ENCODE measurements around the gene SPEM3. TPM values are rescaled to one million over a fixed set of nuclear protein-coding genes. Genes with fewer than 3 reads are reported as not detected.

SPEM3 gene
- total and polyA plus RNA-seq, 2 of the 13 experiments (the other 11 are each of a cell fraction or from before 2014, with no cell fraction given), result not detected

DNA sequence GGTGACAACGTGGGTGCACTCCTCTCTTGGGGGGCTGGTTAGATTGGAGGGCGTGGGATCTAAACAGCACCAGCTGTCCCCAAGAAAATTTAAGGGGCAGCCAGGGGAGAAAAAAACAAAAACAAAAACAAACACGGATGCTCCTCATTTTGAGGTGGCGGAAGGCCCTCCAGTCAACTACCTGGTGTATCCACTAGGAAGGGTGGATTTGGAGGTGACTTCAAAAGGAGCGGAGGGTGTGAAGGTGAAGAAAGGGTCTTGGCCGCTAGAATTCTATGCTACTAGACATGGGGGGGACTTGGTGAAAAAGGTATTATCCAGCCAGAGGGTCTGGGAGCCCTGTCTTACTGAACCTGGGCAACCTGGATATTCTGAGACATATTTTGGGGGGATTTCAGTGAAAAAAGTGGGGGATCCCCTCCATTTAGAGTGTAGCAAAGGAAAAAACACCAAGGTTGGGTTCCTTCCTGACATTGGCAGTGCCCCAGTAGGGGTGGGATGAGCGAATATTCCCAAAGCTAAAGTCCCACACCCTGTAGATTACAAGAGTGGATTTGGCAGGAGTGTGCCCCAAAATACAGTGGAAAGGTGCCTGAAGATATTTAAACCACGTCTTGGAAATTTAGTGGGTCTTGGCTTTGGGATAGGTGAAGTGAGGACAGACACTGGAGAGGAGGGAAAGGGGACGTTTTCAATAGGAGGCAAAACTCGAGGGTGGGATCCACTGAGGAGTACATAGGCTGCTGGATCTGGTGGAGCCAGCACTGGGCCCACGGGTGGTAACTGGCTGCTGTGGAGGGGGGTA lies 10.2 kb downstream of the SPEM3 start (continued):
- TF ChIP-seq ZNF512B (CRISPR knock-in tag; IDR thresholded peaks at IDR 0.05; ENCODE audit: borderline replicate concordance) (no peak), ZNF180 (CRISPR knock-in tag; IDR thresholded peaks at IDR 0.05; ENCODE audit: borderline replicate concordance, low read depth) (no peak)

- ATAC-seq, result peak; percentile 8; the same call in 2 of the 3 replicates
- no peak within 1 kb of the TSS for H2AFZ ChIP-seq (ENCODE audit: low read length)
- H3K4me3 ChIP-seq (replicated peaks in 1 of 3; ENCODE audit: insufficient read depth in 1 of 3, low read depth in 2 of 3, low read length in 3 of 3), result peak within 1 kb of the TSS; percentile 60 to 80 (median 73)
- peak within 1 kb of the TSS; percentile 36 for H3K27ac ChIP-seq (ENCODE audit: extremely low read length, insufficient read depth, low read length)
- H3K4me1 ChIP-seq (ENCODE audit: insufficient read depth, low read length), result peaks cover 60% of the 10 kb centered on the region
- no peaks in the 10 kb centered on the region for H3K36me3 ChIP-seq (replicated peaks in 1 of 2; ENCODE audit: control insufficient read depth in 1 of 2, insufficient read depth in 2 of 2, low read length in 2 of 2)
- no TSS peak for BruUV-seq (replicated peaks)
- peak within 1 kb of the TSS; percentile 68 for H3K9ac ChIP-seq (ENCODE audit: insufficient read depth, low read depth, low read length)
- POLR2A ChIA-PET, result interaction anchor here (1.2 to 2.8 kb wide), 3 partner anchors 36 to 110 kb away, joined by 3 to 21 read pairs (median 7); partner anchors contain the start of genes NEURL4 and TMEM256
- 0% methylated on average over 8 of the region's 50 CpGs for WGBS (ENCODE audit: low lambda C conversion rate)
- peaks cover 6 to 27% of the 10 kb centered on the region in 2 experiments; a peak in 4 of 5 replicates for H3K27me3 ChIP-seq (ENCODE audit: control insufficient read depth in 1 of 2, insufficient read depth in 2 of 2, low read length in 2 of 2)
- CTCF ChIA-PET (ENCODE audit: low intra/inter-chr PET ratio, low total read pairs), result no interaction called here
- H4K20me1 ChIP-seq (ENCODE audit: insufficient read depth, low read length), result no peaks in the 10 kb centered on the region
- FAIRE-seq, result no peak
- intact Hi-C loops (cut with micrococcal nuclease; ENCODE audit: unreplicated experiment), result no loop called here
- H3K9me3 ChIP-seq (ENCODE audit: low read length), result no peaks in the 10 kb centered on the region
- no peak for DNase-seq (ENCODE audit: low spot score)
- in situ Hi-C loops (cut with HindIII; ENCODE audit: extremely low pct_ligation_motif_present, low pct_unique_long_range_greater_than_20kb), result loop anchor here (5.0 kb wide), 2 partner anchors 38 to 82 kb away; partner anchors contain the start of genes TMEM95 and ZBTB4
- peak within 1 kb of the TSS; percentile 94 for H3K4me2 ChIP-seq (ENCODE audit: low read depth, low read length)
- no peaks in the 10 kb centered on the region for H3K79me2 ChIP-seq (ENCODE audit: insufficient read depth, low read length)
- peak; percentile 31; the same call in 1 of the 2 replicates for TF ChIP-seq TAF1 (CRISPR knock-in tag; IDR thresholded peaks at IDR 0.05)
- TF ChIP-seq SPEN (CRISPR knock-in tag; IDR thresholded peaks at IDR 0.05; ENCODE audit: low read depth), result 0 out of 2 replicates have a peak, but pooled peaks have one; percentile 14
- TF ChIP-seq RBFOX2 (IDR thresholded peaks at IDR 0.05; ENCODE audit: low read depth, low read length), result peak; percentile 72
- TF ChIP-seq ZBTB7B (CRISPR knock-in tag; IDR thresholded peaks at IDR 0.05), result peak; percentile 57; the same call in 1 of the 2 replicates
- peak; percentile 71 for TF ChIP-seq POLR2G (IDR thresholded peaks at IDR 0.05; ENCODE audit: low read depth, low read length)
- no peak for TF ChIP-seq ZNF501 (CRISPR knock-in tag; IDR thresholded peaks at IDR 0.05)
- TF ChIP-seq KMT2B (CRISPR knock-in tag; IDR thresholded peaks at IDR 0.05), result no peak
- TF ChIP-seq POLR2AphosphoS5 (IDR thresholded peaks at IDR 0.05; ENCODE audit: low read depth, low read length), result peak; percentile 41; the same call in 1 of the 2 replicates
- peak; percentile 44; the same call in 1 of the 2 replicates for TF ChIP-seq UBTF (CRISPR knock-in tag; IDR thresholded peaks at IDR 0.05)
- peak; percentile 31; the same call in 1 of the 2 replicates for TF ChIP-seq GABPB1 (CRISPR knock-in tag; IDR thresholded peaks at IDR 0.05)
- TF ChIP-seq RXRB (CRISPR knock-in tag; IDR thresholded peaks at IDR 0.05; ENCODE audit: borderline replicate concordance), result 0 out of 2 replicates have a peak, but pooled peaks have one; percentile 13
- no peak for TF ChIP-seq NONO (IDR thresholded peaks at IDR 0.05)
- peak; percentile 10; the same call in 1 of the 2 replicates for TF ChIP-seq NONO (CRISPR knock-in tag; conservative IDR thresholded peaks at IDR 0.05)
- TF ChIP-seq ERF (CRISPR knock-in tag; IDR thresholded peaks at IDR 0.05), result peak; percentile 54; the same call in 1 of the 2 replicates
- peak; percentile 23; the same call in 1 of the 2 replicates for TF ChIP-seq PHF20 (CRISPR knock-in tag; IDR thresholded peaks at IDR 0.05)
Observed at GRCh38 chr17:7439462-7440112, 10.9 kb downstream of the SPEM3 start, which contains the start of gene FGF11. FGF11 (plus strand) TSS chr17:7439512; CDS start chr17:7439621, 109 bp downstream.

All from HepG2 (cell line).